AG20443 (cell line): Measurements from ENCODE around the gene GPR63.

Source experiments
- DNase-seq: peaks from one replicate; pipeline ENCODE4 v3.0.0; 2012; ENCODE audit warnings: low spot score, mixed read lengths

GPR63 gene

DNA sequence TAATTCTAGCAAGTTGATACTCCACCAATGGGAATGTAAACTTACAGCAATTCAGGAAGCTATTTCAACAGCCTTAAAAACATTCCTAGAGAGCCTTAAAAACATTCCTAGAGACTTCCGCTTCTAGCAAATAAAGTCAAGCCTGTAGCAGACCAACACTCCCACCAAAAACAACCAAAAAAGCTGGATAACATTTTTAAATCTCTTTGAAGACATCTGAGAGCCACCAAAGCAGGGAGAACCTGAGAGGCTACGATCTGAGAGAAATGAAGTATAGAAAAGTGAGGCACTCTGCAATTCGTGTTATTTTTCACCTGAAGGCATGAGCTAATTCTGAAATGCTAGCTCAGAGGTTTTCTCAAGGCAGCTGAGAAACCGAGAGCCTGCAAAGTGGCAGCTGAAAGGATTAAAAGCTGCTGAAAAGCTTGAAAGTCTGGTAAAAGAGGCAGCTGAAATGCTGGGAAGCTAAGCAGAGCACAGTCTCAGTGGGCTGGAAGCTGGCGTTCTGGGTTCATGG, 20.9 kb downstream of the GPR63 start:
- no peak for DNase-seq

DNA sequence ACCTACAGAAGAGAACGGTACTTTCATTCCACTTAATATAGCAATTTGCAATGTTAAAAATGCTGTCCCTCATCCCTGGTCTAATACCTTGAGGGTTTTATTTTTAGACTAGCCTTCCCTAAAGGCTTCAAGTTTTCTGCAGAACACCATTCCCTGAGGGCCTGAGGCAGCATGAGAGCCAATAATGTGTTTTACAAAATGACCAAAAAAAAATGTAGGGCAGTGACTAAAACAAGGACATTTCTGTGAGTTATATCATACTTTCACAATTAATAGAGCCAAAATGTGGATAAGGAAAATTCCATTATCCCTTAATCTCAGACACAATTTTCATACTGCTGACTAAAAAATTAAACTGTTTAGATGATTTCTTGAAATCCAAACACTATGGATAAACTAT, 22.7 kb downstream of the GPR63 start:
- DNase-seq: no peak

DNA sequence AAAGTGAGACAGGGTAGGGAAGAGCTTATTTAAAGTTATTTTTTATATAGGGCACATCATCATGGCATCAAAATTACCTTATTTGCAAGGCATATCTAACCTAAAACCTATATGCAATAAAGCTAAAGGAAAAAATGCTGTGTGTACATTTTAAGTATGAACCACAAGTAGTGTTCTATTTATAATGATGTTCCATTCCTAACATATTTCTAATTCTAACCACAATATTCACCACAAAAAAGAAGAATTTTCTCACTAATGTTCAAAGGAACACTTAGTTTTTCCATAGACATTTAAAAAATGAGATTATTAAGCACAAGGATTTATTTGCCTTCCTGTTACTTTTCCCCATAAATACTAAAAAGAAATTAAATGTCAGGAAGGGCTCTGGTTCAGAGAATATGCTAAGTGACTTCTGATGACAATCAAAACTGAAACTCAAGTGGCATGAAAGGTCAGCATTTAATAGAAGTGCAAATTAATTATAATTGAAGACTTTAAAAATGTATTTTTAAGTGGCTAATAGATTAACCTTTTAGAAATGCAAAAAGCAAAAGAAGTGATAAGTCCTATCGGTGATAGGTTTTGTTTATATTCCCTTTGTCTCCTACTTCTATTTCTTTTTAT, 25.1 kb downstream of the GPR63 start:
- DNase-seq: no peak

DNA sequence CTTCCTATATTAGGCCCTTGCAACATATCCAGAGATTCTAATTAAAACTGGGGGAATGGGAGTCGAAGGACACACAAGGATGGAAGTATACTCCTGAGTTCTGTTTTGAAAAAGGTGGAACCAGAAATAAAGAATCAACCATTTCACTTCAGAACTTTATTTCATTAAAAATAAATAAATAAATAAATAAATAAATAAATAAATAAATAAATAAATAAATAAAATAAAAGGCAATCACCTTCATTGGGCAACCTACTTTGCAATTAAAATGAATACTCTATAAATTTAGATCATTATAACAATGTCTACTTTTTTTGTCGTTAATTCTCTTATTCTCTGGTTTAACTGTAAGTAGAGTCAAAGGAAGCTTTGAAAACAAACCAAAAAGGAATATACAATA, 25.6 kb downstream of the GPR63 start:
- DNase-seq: no peak

DNA sequence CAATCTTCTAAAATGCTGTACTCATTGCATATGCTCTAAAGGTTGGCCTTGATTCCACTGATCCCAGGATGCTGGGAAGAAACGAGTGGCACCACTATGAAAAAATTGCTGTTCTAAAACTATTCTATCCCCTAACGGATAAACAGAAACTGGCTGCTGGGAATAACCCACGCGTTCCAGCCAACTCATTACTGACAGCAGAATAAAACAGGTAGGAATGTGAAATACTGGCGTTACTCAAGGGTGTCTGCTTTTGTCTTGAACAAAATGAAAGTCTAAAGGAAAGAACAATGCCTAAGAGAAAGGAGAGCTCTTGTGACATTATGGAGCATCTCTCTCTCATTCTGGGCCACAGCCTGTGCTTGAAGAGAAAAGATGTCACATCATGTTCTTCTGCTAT, 26.1 kb downstream of the GPR63 start:
- no peak for DNase-seq

DNA sequence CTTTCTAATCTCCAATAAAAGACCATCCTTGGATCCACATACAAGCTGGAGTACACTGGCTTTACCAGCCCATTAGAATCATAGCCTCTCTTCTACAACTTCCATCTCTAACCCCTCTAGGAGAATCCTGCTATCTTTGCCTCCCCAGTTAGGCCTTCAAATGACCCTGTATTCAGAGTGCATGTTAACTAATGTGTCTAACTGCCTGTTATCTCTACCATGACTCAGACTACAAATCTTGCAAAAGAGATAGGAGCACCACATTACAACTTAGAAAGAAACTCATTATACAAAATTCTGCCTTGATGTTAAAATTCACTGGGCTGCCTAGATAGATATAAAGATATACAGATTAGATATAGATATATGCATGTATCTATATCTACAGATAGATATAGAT, 28.2 kb downstream of the GPR63 start:
- no peak for DNase-seq

DNA sequence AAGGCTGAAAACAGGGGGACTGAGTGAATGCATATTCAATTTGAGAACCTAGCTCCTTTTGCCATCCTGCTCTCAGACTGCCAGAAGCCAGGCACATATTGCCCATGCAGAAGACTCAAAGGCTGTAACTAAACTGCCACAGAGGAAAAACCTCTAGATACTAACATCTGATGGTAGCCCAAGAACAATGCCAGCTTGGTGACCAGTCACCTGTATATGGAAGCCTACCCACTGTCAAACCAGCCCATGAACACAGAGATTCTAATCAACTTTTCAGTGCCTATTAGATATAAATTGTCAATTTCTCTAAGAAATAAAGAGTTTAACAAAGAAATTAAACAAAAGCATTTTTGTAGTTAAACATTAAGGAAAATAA, 34.2 kb downstream of the GPR63 start:
- no peak for DNase-seq

DNA sequence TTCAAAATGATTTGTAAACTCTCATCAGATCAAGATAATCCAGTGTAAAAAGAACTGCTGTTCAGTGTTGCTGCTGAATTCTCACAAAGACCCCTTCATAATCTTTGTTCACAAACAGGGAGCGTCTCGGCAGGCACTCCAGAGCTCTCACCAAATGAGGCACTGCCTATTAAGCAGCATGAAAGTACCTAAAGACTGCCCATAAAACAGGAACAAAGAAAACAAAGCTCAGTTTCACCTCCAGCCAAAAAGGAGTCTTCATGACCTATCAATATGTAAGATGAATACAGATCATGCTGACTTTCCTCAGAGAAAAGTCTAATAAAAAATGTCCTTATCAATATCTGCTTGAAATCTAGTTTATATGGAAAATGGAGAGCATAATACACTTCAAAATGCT, 41.8 kb downstream of the GPR63 start:
- DNase-seq: no peak

DNA sequence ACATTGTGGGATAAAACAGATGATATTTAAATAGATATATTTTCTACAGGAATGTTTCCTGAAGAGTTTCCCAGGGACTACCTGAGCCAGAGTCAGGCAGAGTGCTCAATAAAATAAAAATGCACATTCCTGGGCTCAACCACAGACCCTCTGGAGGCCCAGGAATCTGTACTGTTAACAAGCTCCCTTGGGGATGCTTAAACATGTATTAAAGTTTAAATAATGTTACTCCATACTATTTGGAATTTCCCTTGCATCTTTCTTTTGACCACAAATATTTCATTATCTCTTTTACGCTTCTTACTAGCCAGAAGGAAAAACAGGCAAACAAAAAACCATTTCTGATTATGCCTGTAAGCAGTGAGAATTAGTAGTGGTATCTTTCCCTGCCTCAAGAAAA, 42.3 kb downstream of the GPR63 start:
- no peak for DNase-seq

DNA sequence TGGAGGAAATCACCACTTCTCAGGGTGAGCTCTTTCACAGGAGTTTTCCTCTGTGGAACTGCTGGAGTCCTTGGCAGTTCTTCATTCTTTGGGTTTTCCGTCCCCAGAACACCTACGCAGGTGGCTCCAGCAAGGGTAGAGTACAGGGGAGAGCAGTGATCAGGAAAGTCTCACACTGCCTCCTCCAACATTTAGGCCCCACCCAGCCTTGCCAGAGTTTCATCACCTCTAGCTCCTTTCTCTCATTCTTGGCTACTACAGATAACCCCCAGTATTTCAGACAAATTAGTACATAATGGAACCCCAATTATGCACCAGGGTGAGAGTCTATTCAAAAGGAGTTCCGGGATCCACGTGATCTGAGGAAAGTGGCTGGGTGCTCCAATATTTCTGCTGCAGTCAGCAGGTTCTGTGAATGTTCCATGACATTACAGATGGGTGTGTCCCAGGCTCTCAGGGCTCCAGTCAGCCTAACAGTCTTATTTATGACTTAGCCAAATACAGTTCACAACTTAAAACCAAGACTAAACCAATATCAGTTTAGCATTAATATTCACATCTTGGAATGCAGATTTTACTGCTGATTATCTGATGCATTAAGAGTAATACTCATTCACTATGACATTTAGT, 44.6 kb downstream of the GPR63 start:
- DNase-seq: no peak

DNA sequence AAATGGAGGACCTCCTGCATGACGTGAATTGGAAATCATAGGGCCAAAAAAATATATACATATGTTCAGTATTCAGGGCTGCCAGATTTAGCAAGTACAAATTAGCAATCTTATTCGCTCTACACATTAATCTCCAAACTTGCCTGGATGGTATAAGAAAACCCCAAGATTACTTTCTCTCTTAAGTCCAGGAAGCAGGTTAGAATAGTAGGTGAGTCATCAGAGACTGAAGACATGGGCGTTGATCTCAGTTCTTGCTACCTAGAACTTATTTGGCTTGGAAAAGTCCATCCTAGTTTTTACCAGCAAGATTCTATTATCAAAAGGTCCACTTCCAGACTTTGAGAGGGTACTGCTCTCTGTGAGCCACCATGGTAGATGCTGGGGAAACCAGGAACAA, 47.4 kb downstream of the GPR63 start:
- DNase-seq: no peak

DNA sequence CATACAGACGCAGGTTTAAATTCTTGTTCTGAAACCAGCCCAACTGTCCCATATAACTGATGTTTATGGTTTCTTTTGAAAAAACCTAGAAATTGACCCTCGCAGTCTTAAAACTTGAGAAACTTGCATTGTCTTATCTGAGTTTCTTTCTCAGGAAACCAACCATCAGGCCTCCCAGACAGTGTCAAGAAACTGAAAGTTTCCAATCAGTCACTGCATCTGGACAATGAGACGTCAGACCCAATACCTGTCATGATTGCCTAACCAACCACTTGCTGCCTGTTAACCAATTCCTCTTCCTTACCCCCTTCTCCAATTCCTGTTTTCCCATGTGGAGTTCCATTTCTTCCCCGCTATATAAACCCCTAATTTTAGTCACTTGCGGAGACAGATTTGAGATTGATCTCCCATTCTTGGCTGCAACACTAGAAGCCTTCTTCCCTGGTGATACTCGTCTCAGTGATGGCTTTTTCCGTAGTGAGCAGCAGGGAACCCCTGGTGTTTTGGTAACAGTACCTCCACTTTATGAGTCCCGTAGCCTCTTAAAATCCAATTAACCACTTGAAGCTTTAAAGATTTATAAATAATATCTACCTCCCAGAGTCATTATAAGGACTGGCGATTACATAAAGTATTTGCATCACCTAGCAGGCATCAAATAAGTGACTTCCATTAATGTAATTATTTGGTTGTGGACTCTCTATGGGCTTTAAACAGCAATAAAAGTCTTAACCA, 49.3 kb downstream of the GPR63 start:
- DNase-seq: no peak

DNA sequence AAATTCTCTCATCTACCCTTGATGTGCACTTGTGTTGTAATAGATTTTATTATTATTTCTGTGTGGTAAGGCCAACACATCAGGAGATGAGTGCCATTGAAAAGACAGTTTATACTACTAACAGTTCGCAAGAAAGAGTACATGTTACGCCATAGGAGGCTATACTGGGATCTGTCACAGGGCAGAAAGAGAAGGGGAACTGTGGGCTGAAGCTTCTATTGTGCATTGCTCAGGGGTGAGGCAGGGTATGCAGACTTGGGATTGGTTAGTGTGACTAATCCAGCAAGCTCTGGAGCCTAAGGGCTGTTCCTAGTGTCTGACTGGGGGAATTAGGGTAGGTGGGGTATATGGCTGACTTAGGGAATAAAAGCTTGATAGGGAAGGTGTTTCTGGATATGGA, 50.9 kb downstream of the GPR63 start:
- no peak for DNase-seq

DNA sequence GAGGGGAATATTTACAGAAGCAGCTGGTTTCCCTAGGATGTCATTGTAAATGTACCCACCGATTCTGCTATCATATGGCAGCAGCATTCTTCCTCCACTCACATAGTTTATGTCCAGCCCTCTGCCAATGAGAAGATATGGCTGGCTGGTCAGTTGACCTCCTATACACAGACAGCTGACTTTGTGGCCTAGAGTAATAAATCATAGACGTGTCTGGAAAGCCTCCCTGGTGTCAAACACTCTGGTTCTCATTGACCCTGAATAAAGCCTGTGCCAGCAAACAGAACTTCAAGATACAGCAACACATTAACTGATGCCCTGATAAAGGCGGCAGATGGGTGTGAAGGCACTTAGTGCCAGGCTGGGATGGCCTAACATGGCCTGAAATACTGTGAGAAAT, 52.6 kb downstream of the GPR63 start:
- DNase-seq: no peak

DNA sequence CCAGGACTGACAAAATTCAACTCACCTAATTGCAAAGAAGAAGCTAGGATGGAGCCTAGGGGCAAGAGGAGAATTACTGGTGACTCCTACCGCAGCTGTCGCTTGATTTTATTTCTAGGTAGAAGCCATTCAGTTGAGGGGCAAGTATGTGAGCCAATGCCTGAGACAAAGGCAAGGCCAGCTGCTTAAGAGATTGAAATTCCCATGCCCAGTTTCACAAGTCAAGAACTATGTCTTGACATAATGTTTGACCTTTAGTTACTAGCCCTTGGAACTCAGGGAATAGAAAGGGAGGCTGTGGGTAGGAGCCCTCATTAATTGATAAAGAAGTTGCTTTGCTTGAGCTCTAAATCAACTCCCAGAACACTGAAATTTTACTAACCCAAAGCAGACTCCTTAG, 54.0 kb downstream of the GPR63 start:
- no peak for DNase-seq

DNA sequence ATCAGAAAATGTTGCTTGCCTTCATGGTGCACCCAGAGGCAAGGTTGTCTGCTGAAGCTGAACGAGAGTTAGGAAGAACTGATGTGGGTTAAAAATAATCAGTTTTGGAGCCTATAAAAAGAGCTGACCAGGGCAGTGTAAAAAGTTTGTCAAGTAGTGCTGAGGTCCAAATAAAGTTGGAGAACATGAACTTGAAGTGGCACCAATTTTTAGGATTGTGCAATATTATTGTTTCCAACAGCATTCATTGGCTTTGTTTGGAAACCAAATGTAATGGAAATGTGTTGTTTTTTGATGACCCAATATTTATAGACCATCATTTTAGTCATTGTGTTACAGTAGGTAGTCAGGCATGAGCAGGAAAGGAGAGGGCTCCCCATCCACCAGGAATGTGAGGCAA, 55.7 kb downstream of the GPR63 start:
- DNase-seq: no peak

DNA sequence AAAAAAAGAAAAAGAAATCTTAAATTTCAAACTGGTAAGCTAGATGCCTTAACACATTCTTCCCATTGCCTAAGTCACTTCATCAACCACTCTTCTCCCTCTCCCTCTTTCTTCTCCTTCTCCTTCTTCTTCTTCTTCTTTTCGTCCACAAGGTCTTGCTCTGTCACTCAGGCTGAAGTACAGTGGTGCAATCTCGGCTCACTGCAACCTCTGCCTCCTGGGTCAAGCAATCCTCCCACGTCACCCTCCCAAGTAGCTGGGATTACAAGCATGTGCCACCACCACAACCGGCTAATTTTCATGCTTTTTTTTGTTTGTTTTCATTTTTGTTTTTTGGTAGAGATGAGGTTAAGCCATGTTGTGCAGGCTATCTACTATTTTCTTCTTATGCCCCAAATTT, 60.2 kb downstream of the GPR63 start:
- DNase-seq: no peak

DNA sequence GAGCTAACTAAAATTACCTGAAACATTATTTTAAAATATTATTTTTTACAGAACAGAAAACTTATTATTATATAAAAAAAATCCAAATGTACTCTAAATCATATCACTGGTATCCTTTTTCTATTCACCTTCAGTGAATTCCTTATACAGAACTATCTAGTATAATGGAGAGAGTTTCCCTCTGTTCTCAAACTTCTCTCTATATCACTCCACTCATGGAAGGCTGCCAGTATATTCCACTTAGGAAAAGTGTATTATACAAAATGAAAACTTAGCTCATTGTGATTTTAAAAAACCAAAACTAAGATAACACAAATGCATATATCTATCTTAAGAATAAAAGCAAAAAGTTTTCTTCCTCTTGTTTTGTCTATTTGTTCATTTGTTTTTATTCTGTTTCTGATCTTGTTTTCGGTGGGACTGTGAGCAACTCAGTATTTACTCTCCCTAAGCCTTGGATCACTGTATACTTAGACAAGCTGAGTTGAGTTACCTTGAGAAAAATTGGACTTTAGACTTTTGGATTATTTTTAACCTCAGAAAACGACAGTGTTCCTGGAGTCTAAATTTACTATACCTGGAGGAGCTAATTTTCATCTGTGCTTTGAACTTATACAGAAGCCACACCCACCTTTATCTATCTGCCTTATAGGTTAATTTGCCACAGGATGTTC, 61.4 kb downstream of the GPR63 start:
- no peak for DNase-seq

DNA sequence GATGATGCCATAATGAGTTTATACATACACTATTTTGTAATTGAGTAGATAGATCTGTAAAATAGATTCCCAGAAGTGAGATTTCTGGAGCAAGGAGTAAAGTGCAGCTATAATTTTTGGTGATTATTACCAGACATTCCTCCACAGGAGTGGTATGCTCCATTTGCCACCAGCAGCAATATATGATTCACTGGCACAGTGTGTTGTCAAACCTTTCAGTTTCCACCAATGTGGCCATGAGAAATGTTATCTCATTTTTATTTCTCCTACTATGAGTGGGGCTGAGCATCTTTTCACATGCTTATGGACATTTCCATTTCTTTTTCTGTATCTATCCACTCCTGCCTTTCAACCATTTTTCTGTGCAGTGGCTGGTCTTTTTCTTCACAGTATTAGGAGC, 70.5 kb downstream of the GPR63 start:
- DNase-seq: no peak

DNA sequence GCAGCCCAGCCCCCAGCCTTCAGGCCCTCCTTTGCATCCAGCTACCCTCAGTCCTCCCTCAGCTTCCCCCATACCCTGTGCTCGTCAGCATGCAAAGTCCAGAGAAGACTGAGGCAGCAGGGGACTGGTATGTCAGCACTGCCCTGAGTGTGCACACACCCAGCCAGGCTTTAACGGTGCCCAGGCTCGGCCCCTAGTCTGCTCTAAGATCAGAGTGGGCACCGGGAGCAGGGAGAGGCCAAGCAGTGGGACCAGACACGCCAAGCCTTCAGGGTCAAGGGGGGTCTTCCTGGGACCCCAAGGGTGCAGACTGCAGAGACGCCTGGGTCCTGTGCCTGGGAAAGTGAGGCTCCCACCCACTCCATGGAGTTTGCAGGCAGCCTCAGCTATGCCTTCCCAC, 74.7 kb downstream of the GPR63 start:
- DNase-seq: no peak

DNA sequence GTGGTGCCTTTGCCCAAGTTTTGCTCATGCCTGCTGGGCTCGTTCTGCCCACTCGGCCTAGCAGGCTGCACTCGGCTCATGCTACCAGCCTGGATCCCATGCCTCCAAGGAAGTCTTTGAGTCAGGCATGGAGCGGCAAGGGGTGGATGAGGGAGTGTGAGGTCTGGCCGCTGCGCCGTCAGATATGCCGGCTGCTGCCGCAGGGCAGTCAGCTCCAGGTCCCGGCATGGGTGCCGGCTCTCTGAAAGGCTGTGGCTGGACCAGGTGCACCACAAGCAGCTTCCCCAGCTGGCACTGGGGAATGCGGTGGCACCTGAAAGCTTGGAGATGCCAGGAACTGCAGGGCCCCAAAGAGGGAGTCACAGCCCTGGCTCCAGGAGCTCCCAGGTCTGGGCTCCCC, 75.5 kb downstream of the GPR63 start:
- DNase-seq: no peak

DNA sequence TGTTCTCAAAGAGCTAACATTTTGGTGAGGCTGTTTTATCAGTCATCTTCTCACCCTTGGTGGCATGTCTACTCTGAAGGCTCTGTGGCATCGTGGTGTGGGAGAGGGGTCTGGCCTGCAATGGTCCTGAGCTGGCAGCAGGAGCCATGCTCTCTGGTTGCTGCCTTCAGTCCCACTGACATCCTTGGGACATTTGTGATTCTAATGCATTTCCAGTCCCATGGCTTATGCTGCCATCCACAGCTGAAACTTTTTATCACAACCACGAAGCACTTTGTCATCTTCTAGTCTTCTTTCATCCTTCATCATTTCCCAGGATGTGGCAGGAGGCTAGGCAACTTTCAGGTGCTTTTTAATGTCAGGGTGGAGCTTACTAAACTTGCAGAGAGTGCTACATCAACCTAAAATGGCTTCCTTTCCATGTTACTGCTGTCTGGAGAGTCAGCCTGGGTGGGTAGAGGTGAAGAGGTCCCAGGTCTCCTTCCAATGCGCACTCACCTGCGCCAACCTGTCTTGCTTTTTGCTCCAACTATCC, 77.1 kb downstream of the GPR63 start:
- DNase-seq: no peak

DNA sequence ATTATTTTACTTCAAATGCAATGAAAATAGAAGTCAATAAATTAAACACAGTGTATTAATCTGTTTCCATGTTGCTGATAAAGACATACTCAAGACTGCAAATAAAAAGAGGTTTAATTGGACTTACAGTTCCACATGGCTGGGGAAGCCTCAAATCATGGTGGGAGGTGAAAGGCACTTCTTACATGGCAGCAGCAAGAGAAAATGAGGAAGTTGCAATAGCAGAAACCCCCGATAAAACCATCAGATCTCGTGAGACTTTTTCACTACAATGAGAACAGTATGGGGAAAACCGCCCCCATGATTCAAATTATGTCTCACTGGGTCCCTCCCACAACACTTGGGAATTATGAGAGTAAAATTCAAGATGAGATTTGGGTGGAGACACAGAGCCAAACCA, 82.2 kb downstream of the GPR63 start:
- DNase-seq: no peak
